DND-41 (cell line): ENCODE data around the gene PPFIA1.

ENCODE experiments used
- ATAC-seq: fragments of 200-7000 bp; cut with Tn5 transposase; 3 replicates; pipeline ENCODE4 v1.9.1; 2021; ENCODE audit warnings: low read depth; ENCODE audit not compliant: insufficient read depth
- DNase-seq: peaks from one replicate; pipeline ENCODE4 v3.0.0-alpha.2; 2020
- H2AFZ ChIP-seq: 2 replicates; pipeline ENCODE4 v1.6.0; 2012; ENCODE audit warnings: low read depth, low read length
- H3K27ac ChIP-seq: 2 replicates; pipeline ENCODE4 v1.5.1; 2012; ENCODE audit warnings: low read length, inconsistent platforms
- H3K27me3 ChIP-seq: fragments of 200-600 bp; sonication (generic); 2 replicates; pipeline ENCODE4 v1.6.0; 2012; ENCODE audit warnings: low read length, mild to moderate bottlenecking, inconsistent platforms; ENCODE audit not compliant: insufficient read depth, poor library complexity
- H3K36me3 ChIP-seq: 2 replicates; pipeline ENCODE4 v1.5.1; 2012; ENCODE audit warnings: low read length, inconsistent platforms; ENCODE audit not compliant: insufficient read depth
- H3K4me1 ChIP-seq: 2 replicates; pipeline ENCODE4 v1.5.1; 2012; ENCODE audit warnings: mild to moderate bottlenecking, low read length; ENCODE audit not compliant: insufficient read depth
- H3K4me2 ChIP-seq: 2 replicates; pipeline ENCODE4 v1.6.0; 2012; ENCODE audit warnings: mild to moderate bottlenecking, moderate library complexity, low read length, inconsistent platforms; ENCODE audit not compliant: insufficient read depth
- H3K4me3 ChIP-seq, 2 experiments: fragments of 200-600 bp in 1 of 2; shearing (Covaris generic) in 1 of 2; 2 replicates each; pipeline ENCODE4 v1.5.1; 2012 to 2016; ENCODE audit warnings: inconsistent platforms in 2 of 2, low read length in 2 of 2, mild to moderate bottlenecking in 2 of 2, low read depth in 1 of 2, moderate library complexity in 1 of 2
- H3K79me2 ChIP-seq: 2 replicates; pipeline ENCODE4 v1.6.0; 2012; ENCODE audit warnings: low read length, inconsistent platforms; ENCODE audit not compliant: insufficient read depth
- H3K9ac ChIP-seq: 2 replicates; pipeline ENCODE4 v1.6.0; 2012; ENCODE audit warnings: low read depth, mild to moderate bottlenecking, inconsistent platforms, low read length, moderate library complexity
- H3K9me3 ChIP-seq: 2 replicates; pipeline ENCODE4 v1.5.1; 2012; ENCODE audit warnings: low read length, moderate library complexity, mild to moderate bottlenecking, inconsistent platforms; ENCODE audit not compliant: insufficient read depth, severe bottlenecking
- H4K20me1 ChIP-seq: 2 replicates; pipeline ENCODE4 v1.6.0; 2012; ENCODE audit warnings: low read length; ENCODE audit not compliant: insufficient read depth
- CTCF ChIP-seq: IDR thresholded peaks from 2 replicates; pipeline ENCODE4 v1.5.1; 2012; ENCODE audit warnings: borderline replicate concordance, low read length, moderate library complexity, mild to moderate bottlenecking; ENCODE audit not compliant: poor library complexity, severe bottlenecking; ENCODE audit errors: extremely low read depth
- EZH2 ChIP-seq: IDR thresholded peaks from 3 replicates; pipeline ENCODE4 v1.6.1; 2012; ENCODE audit warnings: borderline replicate concordance, low read depth, mild to moderate bottlenecking, moderate library complexity, low read length, inconsistent platforms; ENCODE audit not compliant: severe bottlenecking

Gene PPFIA1

GRCh38 chr11:70433526-70433925, 163.0 kb downstream of the PPFIA1 start:
- Histone ChIP-seq H3K27me3 (no peaks in the 10 kb centered on the region), H3K4me3 (no peak overlapping the region), H3K9me3 (no peaks in the 10 kb centered on the region), H3K27ac (no peak overlapping the region), H3K4me2 (no peak overlapping the region), H3K36me3 (no peaks in the 10 kb centered on the region), H3K9ac (no peak overlapping the region), H2AFZ (no peak overlapping the region), H3K79me2 (no peaks in the 10 kb centered on the region), H3K4me1 (no peaks in the 10 kb centered on the region), H4K20me1 (0 out of 2 replicates have a peak, but pooled peaks cover 3% of the 10 kb centered on the region)
- ATAC-seq (no peak), DNase-seq (no peak)
- TF ChIP-seq CTCF (no peak), EZH2 (no peak)
